ENCODE results near the gene SHB. TPM values are rescaled to one million over a fixed set of nuclear protein-coding genes. Genes with fewer than 3 reads are reported as not detected.

The SHB gene
- total RNA-seq, 1 experiment from 2014 or later: 20.7 TPM

GRCh38 chr9:37948417-37948980, 120.5 kb downstream of the SHB start:
- intact Hi-C loops (cut with micrococcal nuclease; ENCODE audit: unreplicated experiment): no loop called here
- ChIA-PET CTCF (no interaction called here), POLR2A (ENCODE audit: low non-redundant PET) (no interaction called here)
- H3K9me3 ChIP-seq (ENCODE audit: low read depth, low read length, poor library complexity, severe bottlenecking): no peaks in the 10 kb centered on the region
- TF ChIP-seq EZH2 (IDR thresholded peaks at IDR 0.05; ENCODE audit: borderline replicate concordance, low read depth, low read length, poor library complexity, severe bottlenecking) (no peak), CTCF (conservative IDR thresholded peaks at IDR 0.05; ENCODE audit: low read depth, low read length) (no peak)
- no peak overlapping the region for H3K4me3 ChIP-seq (ENCODE audit: low read depth, low read length, poor library complexity, severe bottlenecking)
- no peaks in the 10 kb centered on the region for H3K4me1 ChIP-seq (ENCODE audit: insufficient read depth, low read length, poor library complexity, severe bottlenecking)
- no peak for DNase-seq (ENCODE audit: low spot score)
- no TSS peak for BruUV-seq (replicated peaks)
- H3K27me3 ChIP-seq (replicated peaks; ENCODE audit: insufficient read depth, low read depth, low read length, poor library complexity): no peaks in the 10 kb centered on the region
- no peak overlapping the region for H3K27ac ChIP-seq (ENCODE audit: low read depth, low read length, poor library complexity, severe bottlenecking)
- H3K36me3 ChIP-seq (ENCODE audit: insufficient read depth, low read length, poor library complexity, severe bottlenecking): peaks cover 5% of the 10 kb centered on the region

- Histone ChIP-seq H3K4me1 (ENCODE audit: insufficient read depth, low read length, poor library complexity, severe bottlenecking) (no peaks in the 10 kb centered on the region), H3K4me3 (ENCODE audit: low read depth, low read length, poor library complexity, severe bottlenecking) (no peak overlapping the region), H3K27me3 (replicated peaks; ENCODE audit: insufficient read depth, low read depth, low read length, poor library complexity) (no peaks in the 10 kb centered on the region), H3K36me3 (ENCODE audit: insufficient read depth, low read length, poor library complexity, severe bottlenecking) (peaks cover 5% of the 10 kb centered on the region), H3K9me3 (ENCODE audit: low read depth, low read length, poor library complexity, severe bottlenecking) (no peaks in the 10 kb centered on the region), H3K27ac (ENCODE audit: low read depth, low read length, poor library complexity, severe bottlenecking) (no peak overlapping the region)
- DNase-seq (ENCODE audit: low spot score): no peak
- ChIA-PET POLR2A (ENCODE audit: low non-redundant PET) (no interaction called here), CTCF (no interaction called here)
- intact Hi-C loops (cut with micrococcal nuclease; ENCODE audit: unreplicated experiment): no loop called here
- BruUV-seq (replicated peaks): no TSS peak
- TF ChIP-seq CTCF (conservative IDR thresholded peaks at IDR 0.05; ENCODE audit: low read depth, low read length) (no peak), EZH2 (IDR thresholded peaks at IDR 0.05; ENCODE audit: borderline replicate concordance, low read depth, low read length, poor library complexity, severe bottlenecking) (no peak)
Measured at GRCh38 chr9:37947977-37948376, 121.0 kb downstream of the SHB start.

GRCh38 chr9:37947471-37947870, 121.6 kb downstream of the SHB start:
- Histone ChIP-seq H3K9me3 (ENCODE audit: low read depth, low read length, poor library complexity, severe bottlenecking) (no peaks in the 10 kb centered on the region), H3K36me3 (ENCODE audit: insufficient read depth, low read length, poor library complexity, severe bottlenecking) (peaks cover 5% of the 10 kb centered on the region), H3K27me3 (replicated peaks; ENCODE audit: insufficient read depth, low read depth, low read length, poor library complexity) (no peaks in the 10 kb centered on the region), H3K4me3 (ENCODE audit: low read depth, low read length, poor library complexity, severe bottlenecking) (no peak overlapping the region), H3K27ac (ENCODE audit: low read depth, low read length, poor library complexity, severe bottlenecking) (no peak overlapping the region), H3K4me1 (ENCODE audit: insufficient read depth, low read length, poor library complexity, severe bottlenecking) (no peaks in the 10 kb centered on the region)
- intact Hi-C loops (cut with micrococcal nuclease; ENCODE audit: unreplicated experiment): no loop called here
- ChIA-PET CTCF (no interaction called here), POLR2A (ENCODE audit: low non-redundant PET) (no interaction called here)
- TF ChIP-seq CTCF (conservative IDR thresholded peaks at IDR 0.05; ENCODE audit: low read depth, low read length): no peak
- TF ChIP-seq EZH2 (IDR thresholded peaks at IDR 0.05; ENCODE audit: borderline replicate concordance, low read depth, low read length, poor library complexity, severe bottlenecking): no peak
- BruUV-seq (replicated peaks): no TSS peak
- no peak for DNase-seq (ENCODE audit: low spot score)

All from A673 (cell line).